Right lobe of liver (tissue), 6 donors: Measurements from ENCODE around the gene FLT3. TPM values are rescaled to one million over a fixed set of nuclear protein-coding genes. Genes with fewer than 3 reads are reported as not detected.
"Not testable (repeated sequence)": the region's sequence is repeated elsewhere in the genome, so short reads cannot be mapped to it uniquely, and the experiment has no call there.

Experiments
- ATAC-seq, 4 donors: fragments of 200-7000 bp; cut with Tn5 transposase; one replicate each; pipeline ENCODE4 v1.9.1; 2020; ENCODE audit warnings: mild to moderate bottlenecking in 4 of 4, moderate library complexity in 4 of 4
- DNase-seq, 3 donors: peaks; one replicate each; pipeline ENCODE4 v3.0.0-alpha.2; 2020
- H3K27ac ChIP-seq, 3 donors: fragments of 200-600 bp; one replicate each; pipeline ENCODE4 v1.8.0; 2022
- H3K27me3 ChIP-seq, 2 donors: fragments of 200-600 bp; one replicate each; pipeline ENCODE4 v1.8.0; 2022
- H3K36me3 ChIP-seq, 4 donors: fragments of 200-600 bp; sonication (generic) in 1 of 4; one replicate each; pipeline versions ENCODE4 v1.5.1 to v1.8.0; 2017 to 2022; ENCODE audit warnings: control low read depth in 1 of 4
- H3K4me1 ChIP-seq, 4 donors: fragments of 200-600 bp; sonication (generic) in 1 of 4; one replicate each; pipeline versions ENCODE4 v1.5.1 to v1.8.0; 2017 to 2022; ENCODE audit warnings: control low read depth in 1 of 4
- H3K4me3 ChIP-seq, 3 donors: fragments of 200-600 bp; one replicate each; pipeline ENCODE4 v1.8.0; 2022
- H3K9me3 ChIP-seq, 4 donors: fragments of 200-600 bp; sonication (generic) in 1 of 4; one replicate each; pipeline versions ENCODE4 v1.5.1 to v1.8.0; 2017 to 2022; ENCODE audit warnings: control low read depth in 1 of 4
- CTCF ChIP-seq, 4 donors: fragments of 200-600 bp in 3 of 4; fragments of 450-650 bp in 1 of 4; IDR thresholded peaks; one replicate each; pipeline versions ENCODE4 v1.5.1 to v1.8.0; 2016 to 2022; ENCODE audit warnings: antibody characterized with exemption in 4 of 4, mild to moderate bottlenecking in 2 of 4
- POLR2A ChIP-seq: fragments of 450-650 bp; IDR thresholded peaks from one replicate; pipeline ENCODE4 v1.6.1; 2017; ENCODE audit warnings: antibody characterized with exemption, mild to moderate bottlenecking
- WGBS: methylation state at CpG from one replicate; pipeline ENCODE4 v1.1.6; 2018; ENCODE audit warnings: low coverage, low lambda C conversion rate; ENCODE audit not compliant: insufficient coverage; ENCODE audit errors: missing lambda C conversion rate; 5-methylcytosine and 5-hydroxymethylcytosine counted together
- intact Hi-C, 2 donors: fragments of 100-400 bp; cut with DNase I; formaldehyde crosslinking; loops; one replicate each; pipeline versions ENCODE4 v1.11.2 to v1.14.1; 2022
- total RNA-seq, 6 experiments: library from RNA; depleted of rRNA in 2 of 6; stranded (reverse); fragments of >200 nt in 2 of 6; fragmentation: NEBNext Ultra II Directional in 3 of 6; extraction: Animal tissue kit (Norgen Biotek cat#: 25700) in 3 of 6; gene quantifications; one replicate each; pipeline versions ENCODE4 v1.1.0 to v1.2.4, GENCODE V29; 2016 to 2023
- donor health status: DM: no; HTN: yes; CAD: no.
- donor health status: DM: no; HTN: no; CAD: no.
- donor health status: DM: no; HTN: no; CAD: no.
- donor health status: DM: no; HTN: yes; CAD: no.
- donor health status: DM: no; HTN: yes; CAD: no.

Gene FLT3
- total RNA-seq, 6 experiments from 2014 or later = 0.04 to 0.74 (median 0.24) TPM

- Histone ChIP-seq H3K4me3 (no peak overlapping the region), H3K4me1 (no peaks in the 10 kb centered on the region), H3K27ac (no peak overlapping the region), H3K27me3 (peaks cover 0 to 8% of the 10 kb centered on the region in 2 donors), H3K9me3 (no peaks in the 10 kb centered on the region), H3K36me3 (no peaks in the 10 kb centered on the region)
- TF ChIP-seq CTCF (IDR thresholded peaks at IDR 0.05) (no peak), POLR2A (no peak)
- DNase-seq = no peak
- 28% methylated on average over 3 of the region's 4 CpGs for WGBS
- ATAC-seq = no peak
- intact Hi-C loops = no loop called here
Observed at GRCh38 chr13:28094306-28094705, 6.1 kb downstream of the FLT3 start.

- DNase-seq (no peak), ATAC-seq (no peak)
- peaks cover 0 to 4% of the 10 kb centered on the region in 2 donors for H3K27me3 ChIP-seq
- TF ChIP-seq POLR2A (no peak), CTCF (IDR thresholded peaks at IDR 0.05) (no peak)
- 20% methylated on average over 5 of the region's 5 CpGs for WGBS
- H3K4me1 ChIP-seq = no peaks in the 10 kb centered on the region
- no peak overlapping the region for H3K4me3 ChIP-seq
- no peaks in the 10 kb centered on the region for H3K9me3 ChIP-seq
- intact Hi-C loops = no loop called here
- H3K27ac ChIP-seq = no peak overlapping the region
- no peaks in the 10 kb centered on the region for H3K36me3 ChIP-seq
Observed at GRCh38 chr13:28093881-28094280, 6.5 kb downstream of the FLT3 start.

- no peaks in the 10 kb centered on the region for H3K36me3 ChIP-seq
- H3K27me3 ChIP-seq = no peaks in the 10 kb centered on the region
- intact Hi-C loops = no loop called here
- DNase-seq = no peak
- ATAC-seq = no peak
- no peaks in the 10 kb centered on the region for H3K4me1 ChIP-seq
- no peak overlapping the region for H3K4me3 ChIP-seq
- no peak overlapping the region for H3K27ac ChIP-seq
- H3K9me3 ChIP-seq = no peaks in the 10 kb centered on the region
- no peak for TF ChIP-seq POLR2A
- TF ChIP-seq CTCF (IDR thresholded peaks at IDR 0.05) = no peak
- 31% methylated on average over 2 of the region's 2 CpGs for WGBS
Observed at GRCh38 chr13:28092431-28092830, 7.9 kb downstream of the FLT3 start.

- H3K4me3 ChIP-seq = no peak overlapping the region
- no peak overlapping the region for H3K27ac ChIP-seq
- H3K27me3 ChIP-seq = no peaks in the 10 kb centered on the region
- TF ChIP-seq POLR2A (no peak), CTCF (IDR thresholded peaks at IDR 0.05) (no peak)
- no peaks in the 10 kb centered on the region for H3K36me3 ChIP-seq
- intact Hi-C loops = no loop called here
- no peaks in the 10 kb centered on the region for H3K9me3 ChIP-seq
- H3K4me1 ChIP-seq = no peaks in the 10 kb centered on the region
- DNase-seq (no peak), ATAC-seq (no peak)
- WGBS = 36% methylated on average over 1 of the region's 1 CpG
Observed at GRCh38 chr13:28089065-28089464, 11.3 kb downstream of the FLT3 start.

- H3K4me3 ChIP-seq, intact Hi-C loops, H3K9me3 ChIP-seq, ATAC-seq, H3K27me3 ChIP-seq, H3K4me1 ChIP-seq, H3K27ac ChIP-seq, DNase-seq, H3K36me3 ChIP-seq: not testable (repeated sequence)
- no CpG with 5 or more reads among the region's 2 CpGs for WGBS
Observed at GRCh38 chr13:28077820-28078219, 22.6 kb downstream of the FLT3 start.
